HepG2 (cell line): Measurements from ENCODE around the gene AIF1. TPM values are rescaled to one million over a fixed set of nuclear protein-coding genes. Genes with fewer than 3 reads are reported as not detected.
A peak's percentile ranks its signal among the peaks of the same experiment; 100 is the strongest.

Source experiments
- ARNT2 ChIP-seq: sonication (generic); formaldehyde crosslinking; IDR thresholded peaks from 2 replicates; pipeline ENCODE4 v1.8.0; 2022; ENCODE audit warnings: mild to moderate bottlenecking, low read depth, missing genetic modification reagents, moderate library complexity
- CC2D1A ChIP-seq: sonication (generic); formaldehyde crosslinking; IDR thresholded peaks from 2 replicates; pipeline ENCODE4 v1.8.1; 2023; ENCODE audit warnings: mild to moderate bottlenecking, missing genetic modification reagents
- GABPB1 ChIP-seq: IDR thresholded peaks from 2 replicates; pipeline ENCODE4 v1.6.1; 2016; ENCODE audit warnings: mild to moderate bottlenecking, missing genetic modification reagents, moderate library complexity, missing compliant biosample characterization
- GTF2F1 ChIP-seq: fragments of 150-350 bp; IDR thresholded peaks from 2 replicates; pipeline ENCODE4 v1.6.1; 2014; ENCODE audit warnings: low read length
- HNF4G ChIP-seq, 2 experiments: sonication (generic) in 1 of 2; formaldehyde crosslinking in 1 of 2; IDR thresholded peaks; 2 replicates each; pipeline versions ENCODE4 v1.4.0 to v1.6.1; 2011 to 2020; ENCODE audit warnings: borderline replicate concordance in 2 of 2, low read depth in 2 of 2, mild to moderate bottlenecking in 2 of 2, low read length in 1 of 2, missing genetic modification reagents in 1 of 2, moderate library complexity in 1 of 2
- IKZF1 ChIP-seq: fragments of 450-650 bp; IDR thresholded peaks from 2 replicates; pipeline ENCODE4 v1.7.1; 2016
- MED8 ChIP-seq: sonication (generic); formaldehyde crosslinking; IDR thresholded peaks from 2 replicates; pipeline ENCODE4 v1.8.1; 2023; ENCODE audit warnings: mild to moderate bottlenecking, missing genetic modification reagents; ENCODE audit not compliant: insufficient replicate concordance
- NCOA1 ChIP-seq: sonication (generic); formaldehyde crosslinking; IDR thresholded peaks from 2 replicates; pipeline ENCODE4 v1.9.0; 2021; ENCODE audit warnings: missing genetic modification reagents
- NFIB ChIP-seq: sonication (generic); formaldehyde crosslinking; IDR thresholded peaks from 2 replicates; pipeline ENCODE4 v1.9.0; 2021; ENCODE audit warnings: missing genetic modification reagents, mild to moderate bottlenecking, borderline replicate concordance
- SKIL ChIP-seq: sonication (generic); formaldehyde crosslinking; IDR thresholded peaks from 2 replicates; pipeline ENCODE4 v1.8.0; 2022; ENCODE audit warnings: missing genetic modification reagents, mild to moderate bottlenecking, moderate library complexity, borderline replicate concordance
- SMAD1 ChIP-seq: sonication (generic); formaldehyde crosslinking; IDR thresholded peaks from 2 replicates; pipeline ENCODE4 v1.4.0; 2020; ENCODE audit warnings: missing genetic modification reagents, low read depth, mild to moderate bottlenecking, borderline replicate concordance
- SUZ12 ChIP-seq: fragments of 150-350 bp; IDR thresholded peaks from 2 replicates; pipeline ENCODE4 v1.6.1; 2014; ENCODE audit warnings: low read depth, low read length
- TAF1 ChIP-seq: sonication (generic); formaldehyde crosslinking; IDR thresholded peaks from 2 replicates; pipeline ENCODE4 v1.4.0; 2020; ENCODE audit warnings: missing genetic modification reagents
- TMF1 ChIP-seq: sonication (generic); formaldehyde crosslinking; IDR thresholded peaks from 2 replicates; pipeline ENCODE4 v1.8.1; 2022; ENCODE audit warnings: low read depth, missing genetic modification reagents
- XBP1 ChIP-seq: sonication (generic); formaldehyde crosslinking; IDR thresholded peaks from 2 replicates; pipeline ENCODE4 v1.5.0; 2020; ENCODE audit warnings: missing genetic modification reagents
- ZFP91 ChIP-seq: sonication (generic); formaldehyde crosslinking; IDR thresholded peaks from 2 replicates; pipeline ENCODE4 v1.9.0; 2022; ENCODE audit warnings: missing genetic modification reagents, mild to moderate bottlenecking, borderline replicate concordance
- ZNF263 ChIP-seq: sonication (generic); formaldehyde crosslinking; IDR thresholded peaks from 2 replicates; pipeline ENCODE4 v1.4.0; 2020; ENCODE audit warnings: missing genetic modification reagents
- ZNF317 ChIP-seq: sonication (generic); formaldehyde crosslinking; IDR thresholded peaks from 2 replicates; pipeline ENCODE4 v1.5.0; 2020; ENCODE audit warnings: mild to moderate bottlenecking, missing genetic modification reagents
- ZNF350 ChIP-seq: sonication (generic); formaldehyde crosslinking; IDR thresholded peaks from 2 replicates; pipeline ENCODE4 v1.4.0; 2020; ENCODE audit warnings: mild to moderate bottlenecking, low read depth, missing genetic modification reagents, borderline replicate concordance
- ZNF574 ChIP-seq: sonication (generic); formaldehyde crosslinking; IDR thresholded peaks from 2 replicates; pipeline ENCODE4 v1.4.0; 2020; ENCODE audit warnings: missing genetic modification reagents
- polyA plus RNA-seq, 8 experiments: library from polyadenylated mRNA; depleted of rRNA in 3 of 8; stranded (reverse) in 7 of 8; unstranded in 1 of 8; fragments of >200 nt; fragmentation: Illumina TruSeq in 4 of 8; extraction: Trizol in 4 of 8; gene quantifications; 2 replicates each; pipeline versions ENCODE4 v1.2.1 to v1.2.3, GENCODE V29; 2011 to 2016; ENCODE audit warnings: low read depth in 4 of 8, missing spikeins in 1 of 8, mixed read lengths in 1 of 8; ENCODE audit not compliant: insufficient read depth in 1 of 8
- total RNA-seq, 5 experiments: library from RNA; depleted of rRNA; stranded (reverse); fragments of >200 nt; fragmentation: Illumina TruSeq; extraction: Trizol; gene quantifications; 2 replicates each; pipeline ENCODE4 v1.2.3, GENCODE V29; 2016; ENCODE audit warnings: low read depth in 1 of 5
- TF ChIP-seq, protein P1 (sequence below): sonication (generic); formaldehyde crosslinking; IDR thresholded peaks from 2 replicates; pipeline ENCODE4 v1.8.0; 2022; ENCODE audit warnings: mild to moderate bottlenecking, missing genetic modification reagents, borderline replicate concordance

Gene AIF1
- total and polyA plus RNA-seq, 2 of the 13 experiments (the other 11 are each of a cell fraction or from before 2014, with no cell fraction given) = 1.5 TPM; not detected in 1

GRCh38 chr6:31620586-31621319 lies 5.7 kb downstream of the AIF1 start, which contains the start of gene PRRC2A (continued):
- TF ChIP-seq NCOA1 (CRISPR knock-in tag) = no peak
- 0 out of 2 replicates have a peak, but pooled peaks have one; percentile 26 for TF ChIP-seq TMF1 (CRISPR knock-in tag)
- peak; percentile 52; the same call in 1 of the 2 replicates for TF ChIP-seq ZNF574 (CRISPR knock-in tag)
- no peak for TF ChIP-seq CC2D1A (CRISPR knock-in tag)
- peak; percentile 78 for TF ChIP-seq TAF1 (CRISPR knock-in tag)
- peak; percentile 42 for TF ChIP-seq MED8 (CRISPR knock-in tag)
- TF ChIP-seq XBP1 (CRISPR knock-in tag) = 0 out of 2 replicates have a peak, but pooled peaks have one; percentile 29
- TF ChIP-seq GTF2F1 = no peak
- TF ChIP-seq ZNF263 (CRISPR knock-in tag) = peak; percentile 32; the same call in 1 of the 2 replicates
- TF ChIP-seq IKZF1 = no peak
- TF ChIP-seq, protein P1, sequence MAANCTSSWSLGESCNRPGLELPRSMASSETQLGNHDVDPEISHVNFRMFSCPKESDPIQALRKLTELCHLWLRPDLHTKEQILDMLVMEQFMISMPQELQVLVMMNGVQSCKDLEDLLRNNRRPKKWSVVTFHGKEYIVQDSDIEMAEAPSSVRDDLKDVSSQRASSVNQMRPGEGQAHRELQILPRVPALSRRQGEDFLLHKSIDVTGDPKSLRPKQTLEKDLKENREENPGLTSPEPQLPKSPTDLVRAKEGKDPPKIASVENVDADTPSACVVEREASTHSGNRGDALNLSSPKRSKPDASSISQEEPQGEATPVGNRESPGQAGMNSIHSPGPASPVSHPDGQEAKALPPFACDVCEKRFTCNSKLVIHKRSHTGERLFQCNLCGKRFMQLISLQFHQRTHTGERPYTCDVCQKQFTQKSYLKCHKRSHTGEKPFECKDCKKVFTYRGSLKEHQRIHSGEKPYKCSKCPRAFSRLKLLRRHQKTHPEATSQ (CRISPR knock-in tag) = no peak; the same call in 1 of the 2 replicates
- peak; percentile 25; the same call in 1 of the 2 replicates for TF ChIP-seq HNF4G (IDR thresholded peaks at IDR 0.05; ENCODE audit: borderline replicate concordance, low read depth, low read length)
- peak; percentile 36; the same call in 1 of the 2 replicates for TF ChIP-seq HNF4G (CRISPR knock-in tag; IDR thresholded peaks at IDR 0.05; ENCODE audit: borderline replicate concordance, low read depth)
- TF ChIP-seq ZNF317 (CRISPR knock-in tag) = no peak
- 0 out of 2 replicates have a peak, but pooled peaks have one; percentile 29 for TF ChIP-seq SKIL (CRISPR knock-in tag)
- TF ChIP-seq NFIB = no peak
- peak; percentile 30; the same call in 1 of the 2 replicates for TF ChIP-seq SMAD1
- TF ChIP-seq ARNT2 (CRISPR knock-in tag) = peak; percentile 41
- TF ChIP-seq ZNF350 (CRISPR knock-in tag) = 0 out of 2 replicates have a peak, but pooled peaks have one; percentile 32
- TF ChIP-seq GABPB1 (CRISPR knock-in tag) = peak; percentile 83
- peak; percentile 66; the same call in 1 of the 2 replicates for TF ChIP-seq ZFP91 (CRISPR knock-in tag)
- TF ChIP-seq SUZ12 = no peak
